ENCODE results near the gene SLC44A5.

DNA sequence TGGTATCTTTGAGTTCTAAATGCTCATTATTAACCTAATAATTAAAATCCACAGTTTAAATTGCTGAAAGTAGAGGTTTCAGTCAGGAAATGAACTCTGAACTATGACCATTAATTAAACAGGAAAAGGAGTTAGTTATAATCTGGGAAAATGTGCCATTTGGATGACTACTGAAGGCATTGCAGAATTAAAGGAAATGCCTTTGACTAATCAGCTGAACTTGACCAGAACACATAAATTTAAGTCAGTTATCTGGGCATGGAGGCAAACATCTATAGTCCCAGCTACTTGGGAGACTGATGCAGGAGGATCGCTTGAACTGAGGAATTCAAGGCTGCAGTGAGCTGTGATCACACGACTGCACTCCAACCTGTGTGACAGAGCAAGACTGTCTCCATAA is 31.9 kb downstream of the SLC44A5 start:
- TF ChIP-seq CTCF (IDR thresholded peaks at IDR 0.05; ENCODE audit: borderline replicate concordance, extremely low read depth, low read length, poor library complexity, severe bottlenecking) (no peak), EZH2 (IDR thresholded peaks at IDR 0.05; ENCODE audit: borderline replicate concordance, low read depth, low read length, severe bottlenecking) (no peak)
